ENCODE measurements around the gene CEL.

CEL gene

GRCh38 chr9:133119103-133119845 lies 57.5 kb downstream of the CEL start:
- no peak for DNase-seq

- no peak for DNase-seq
These were observed 58.2 kb downstream of the CEL start for GRCh38 chr9:133119846-133120500.

GRCh38 chr9:133120501-133121197 lies 58.9 kb downstream of the CEL start:
- DNase-seq = no peak

Data from effector CD4-positive, alpha-beta T cell (primary cell).